Measurements from ENCODE around the gene PPARA. TPM values are rescaled to one million over a fixed set of nuclear protein-coding genes. Genes with fewer than 3 reads are reported as not detected.

Gene PPARA
- total RNA-seq, 1 donor from 2014 or later, result 4.9 TPM

- FAIRE-seq, result no peak
- DNase-seq (ENCODE audit: low spot score in 2 of 2), result no peak
Measured at GRCh38 chr22:46237453-46238124, 87.3 kb downstream of the PPARA start.

- FAIRE-seq (no peak), DNase-seq (ENCODE audit: low spot score in 2 of 2) (no peak)
Measured at GRCh38 chr22:46238541-46238940, 88.2 kb downstream of the PPARA start.

- no peak for FAIRE-seq
Measured at GRCh38 chr22:46239261-46240048, 89.1 kb downstream of the PPARA start.

GRCh38 chr22:46240073-46240472 lies 89.7 kb downstream of the PPARA start:
- no peak for DNase-seq (ENCODE audit: low spot score in 2 of 2)
- FAIRE-seq, result no peak

More at GRCh38 chr22:46239261-46240048, 89.1 kb downstream of the PPARA start:
- no peak for DNase-seq (ENCODE audit: low spot score in 2 of 2)

GRCh38 chr22:46240506-46240905 lies 90.2 kb downstream of the PPARA start:
- FAIRE-seq (no peak), DNase-seq (ENCODE audit: low spot score in 2 of 2) (no peak)

- DNase-seq (ENCODE audit: low spot score in 2 of 2), result no peak
Measured at GRCh38 chr22:46240907-46241306, 90.6 kb downstream of the PPARA start.

GRCh38 chr22:46241396-46242007 lies 91.2 kb downstream of the PPARA start:
- FAIRE-seq, result no peak
- DNase-seq (ENCODE audit: low spot score in 2 of 2), result no peak

More at GRCh38 chr22:46240907-46241306, 90.6 kb downstream of the PPARA start:
- FAIRE-seq, result no peak

- FAIRE-seq (no peak), DNase-seq (ENCODE audit: low spot score in 2 of 2) (no peak)
Measured at GRCh38 chr22:46242076-46242475, 91.8 kb downstream of the PPARA start.

GRCh38 chr22:46244771-46245170 lies 94.4 kb downstream of the PPARA start:
- no peak for FAIRE-seq

GRCh38 chr22:46245511-46245910 lies 95.2 kb downstream of the PPARA start:
- DNase-seq (ENCODE audit: low spot score in 2 of 2), result peak in 1 of 2 donors; percentile 61
- FAIRE-seq, result no peak

More at GRCh38 chr22:46244771-46245170, 94.4 kb downstream of the PPARA start:
- DNase-seq (ENCODE audit: low spot score in 2 of 2), result no peak

- DNase-seq (ENCODE audit: low spot score in 2 of 2) (no peak), FAIRE-seq (no peak)
Measured at GRCh38 chr22:46246178-46246577, 95.9 kb downstream of the PPARA start.

GRCh38 chr22:46247443-46247975 lies 97.2 kb downstream of the PPARA start:
- FAIRE-seq, result no peak
- no peak for DNase-seq (ENCODE audit: low spot score in 2 of 2)

- FAIRE-seq (no peak), DNase-seq (ENCODE audit: low spot score in 2 of 2) (peak; percentile 93 to 95)
Measured at GRCh38 chr22:46250035-46250782, 99.9 kb downstream of the PPARA start, which contains the start of gene CDPF1. Gene CDPF1, minus strand, starts transcription at chr22:46250293. Its CDS starts 2,009 bp downstream, at chr22:46248284.

- DNase-seq (ENCODE audit: low spot score in 2 of 2) (no peak), FAIRE-seq (no peak)
Measured at GRCh38 chr22:46250783-46251125, 100.4 kb downstream of the PPARA start.

- no peak for DNase-seq (ENCODE audit: low spot score in 2 of 2)
- no peak for FAIRE-seq
Measured at GRCh38 chr22:46251266-46251665, 100.9 kb downstream of the PPARA start.

GRCh38 chr22:46251816-46252380 lies 101.6 kb downstream of the PPARA start:
- DNase-seq (ENCODE audit: low spot score in 2 of 2) (no peak), FAIRE-seq (no peak)

- FAIRE-seq, result no peak
- DNase-seq (ENCODE audit: low spot score in 2 of 2), result no peak
Measured at GRCh38 chr22:46256358-46256958, 106.1 kb downstream of the PPARA start.

- FAIRE-seq, result no peak
Measured at GRCh38 chr22:46259374-46259773, 109.0 kb downstream of the PPARA start.

GRCh38 chr22:46260038-46260437 lies 109.7 kb downstream of the PPARA start:
- FAIRE-seq, result no peak

More at GRCh38 chr22:46259374-46259773, 109.0 kb downstream of the PPARA start:
- no peak for DNase-seq (ENCODE audit: low spot score in 2 of 2)

More at GRCh38 chr22:46260038-46260437, 109.7 kb downstream of the PPARA start:
- DNase-seq (ENCODE audit: low spot score in 2 of 2), result no peak

All from frontal cortex (tissue), 4 donors.